WTC11 (cell line): Measurements from ENCODE around the gene KIF21A. TPM values are rescaled to one million over a fixed set of nuclear protein-coding genes. Genes with fewer than 3 reads are reported as not detected.

ENCODE experiments used
- ATAC-seq: fragments of 200-7000 bp; cut with Tn5 transposase; 2 replicates; pipeline ENCODE4 v1.10.0; 2021; ENCODE audit warnings: mild to moderate bottlenecking, moderate library complexity
- CTCF ChIA-PET: fragments of 300-600 bp; sonication (Branson Sonifier 250); formaldehyde crosslinking; loops from one replicate; lab custom pipeline; 2021; ENCODE audit warnings: antibody characterized with exemption; lab: Charles Lee
- POLR2A ChIA-PET: fragments of 350-600 bp; sonication (Branson Sonifier 250); formaldehyde crosslinking; loops from one replicate; lab custom pipeline; 2021; ENCODE audit warnings: antibody characterized with exemption; lab: Charles Lee
- DNase-seq: peaks from one replicate; pipeline ENCODE4 v3.0.0; 2021; ENCODE audit warnings: low spot score
- H3K27ac Mint-ChIP-seq: 2 replicates; pipeline ENCODE4 v1.8.0; 2021; ENCODE audit warnings: mixed read lengths
- H3K27me3 Mint-ChIP-seq: 2 replicates; pipeline ENCODE4 v1.8.0; 2021; ENCODE audit warnings: low read depth, mild to moderate bottlenecking, moderate library complexity, mixed read lengths
- H3K36me3 Mint-ChIP-seq: 2 replicates; pipeline ENCODE4 v1.8.0; 2021; ENCODE audit warnings: mixed read lengths
- H3K4me1 Mint-ChIP-seq: 2 replicates; pipeline ENCODE4 v1.8.0; 2022; ENCODE audit warnings: mixed read lengths
- H3K4me3 Mint-ChIP-seq: 2 replicates; pipeline ENCODE4 v1.8.0; 2021; ENCODE audit warnings: mild to moderate bottlenecking, moderate library complexity, mixed read lengths
- H3K9me3 Mint-ChIP-seq: 2 replicates; pipeline ENCODE4 v1.8.0; 2021; ENCODE audit warnings: mixed read lengths
- ELF4 ChIP-seq: sonication (generic); formaldehyde crosslinking; IDR thresholded peaks from 2 replicates; pipeline ENCODE4 v1.8.1; 2022; ENCODE audit warnings: low read depth, mild to moderate bottlenecking, moderate library complexity, missing genetic modification reagents
- ESRRA ChIP-seq: sonication (generic); formaldehyde crosslinking; IDR thresholded peaks from 2 replicates; pipeline ENCODE4 v1.8.1; 2022; ENCODE audit warnings: mild to moderate bottlenecking, missing genetic modification reagents, borderline replicate concordance
- FOXK1 ChIP-seq: sonication (generic); formaldehyde crosslinking; IDR thresholded peaks from 2 replicates; pipeline ENCODE4 v1.8.0; 2022; ENCODE audit warnings: mild to moderate bottlenecking, moderate library complexity, missing genetic modification reagents
- NR1H2 ChIP-seq: sonication (generic); formaldehyde crosslinking; IDR thresholded peaks from 2 replicates; pipeline ENCODE4 v1.9.0; 2021; ENCODE audit warnings: mild to moderate bottlenecking, moderate library complexity, missing genetic modification reagents
- TEAD4 ChIP-seq: sonication (generic); formaldehyde crosslinking; IDR thresholded peaks from 2 replicates; pipeline ENCODE4 v1.8.0; 2022; ENCODE audit warnings: mild to moderate bottlenecking, missing genetic modification reagents
- TP53 ChIP-seq: sonication (generic); formaldehyde crosslinking; IDR thresholded peaks from 2 replicates; pipeline ENCODE4 v1.8.1; 2023; ENCODE audit warnings: mild to moderate bottlenecking, missing genetic modification reagents
- ZBTB21 ChIP-seq: sonication (generic); formaldehyde crosslinking; IDR thresholded peaks from 2 replicates; pipeline ENCODE4 v1.8.1; 2023; ENCODE audit warnings: mild to moderate bottlenecking, missing genetic modification reagents, borderline replicate concordance
- ZNF317 ChIP-seq: sonication (generic); formaldehyde crosslinking; IDR thresholded peaks from 2 replicates; pipeline ENCODE4 v1.8.1; 2023; ENCODE audit warnings: low read depth, mild to moderate bottlenecking, moderate library complexity, missing genetic modification reagents, borderline replicate concordance
- total RNA-seq: library from RNA; stranded (reverse); gene quantifications from 3 replicates; pipeline ENCODE4 v1.2.3, GENCODE V29; 2021
- TF ChIP-seq, protein P1 (sequence below): sonication (generic); formaldehyde crosslinking; IDR thresholded peaks from 2 replicates; pipeline ENCODE4 v1.8.1; 2023; ENCODE audit warnings: mild to moderate bottlenecking, missing genetic modification reagents
- TF ChIP-seq, protein P2 (sequence below): sonication (generic); formaldehyde crosslinking; IDR thresholded peaks from 2 replicates; pipeline ENCODE4 v1.8.1; 2022; ENCODE audit warnings: missing genetic modification reagents, borderline replicate concordance
- TF ChIP-seq, protein P3 (sequence below): fragments of 200-600 bp; IDR thresholded peaks from 2 replicates; pipeline ENCODE4 v1.8.0; 2022; ENCODE audit warnings: antibody characterized with exemption
- TF ChIP-seq, protein P4 (sequence below): sonication (generic); formaldehyde crosslinking; IDR thresholded peaks from 2 replicates; pipeline ENCODE4 v1.8.1; 2022; ENCODE audit warnings: low read depth, mild to moderate bottlenecking, moderate library complexity, missing genetic modification reagents, borderline replicate concordance

The KIF21A gene
- total RNA-seq, 1 experiment from 2014 or later = 34.7 TPM

DNA sequence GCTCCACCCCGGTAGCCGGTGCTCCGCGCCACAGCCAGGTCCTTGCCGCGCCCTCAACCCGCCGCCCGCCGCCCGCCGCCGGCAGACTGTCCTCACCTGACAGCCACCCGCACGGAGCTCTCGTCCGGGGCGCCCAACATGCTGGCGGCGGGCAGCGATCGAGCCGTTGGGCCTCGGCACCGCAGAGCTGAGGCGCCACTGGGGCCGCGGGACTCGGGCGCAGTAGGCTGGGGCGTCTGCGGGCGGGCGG, 164 bp downstream of the KIF21A start:
- H3K27ac Mint-ChIP-seq = no peak overlapping the region
- CTCF ChIA-PET = interaction anchor here (1.5 to 2.4 kb wide), 2 partner anchors 48 to 67 kb away, joined by 3 to 10 read pairs; no protein-coding TSS in a partner anchor
- H3K4me3 Mint-ChIP-seq = peak overlapping the region; percentile 90
- peaks cover 48% of the 10 kb centered on the region for H3K4me1 Mint-ChIP-seq
- DNase-seq = no peak
- H3K9me3 Mint-ChIP-seq = no peaks in the 10 kb centered on the region
- TF ChIP-seq ELF4 = peak; percentile 83; the same call in 1 of the 2 replicates
- TF ChIP-seq ESRRA (CRISPR knock-in tag) = peak; percentile 15; the same call in 1 of the 2 replicates
- peak; percentile 11; the same call in 1 of the 2 replicates for TF ChIP-seq ZNF317 (CRISPR knock-in tag)
- 0 out of 2 replicates have a peak, but pooled peaks have one; percentile 31 for TF ChIP-seq ZBTB21
- 0 out of 2 replicates have a peak, but pooled peaks have one; percentile 23 for TF ChIP-seq TP53
- no peak for TF ChIP-seq TEAD4 (CRISPR knock-in tag)
- TF ChIP-seq, protein P1, sequence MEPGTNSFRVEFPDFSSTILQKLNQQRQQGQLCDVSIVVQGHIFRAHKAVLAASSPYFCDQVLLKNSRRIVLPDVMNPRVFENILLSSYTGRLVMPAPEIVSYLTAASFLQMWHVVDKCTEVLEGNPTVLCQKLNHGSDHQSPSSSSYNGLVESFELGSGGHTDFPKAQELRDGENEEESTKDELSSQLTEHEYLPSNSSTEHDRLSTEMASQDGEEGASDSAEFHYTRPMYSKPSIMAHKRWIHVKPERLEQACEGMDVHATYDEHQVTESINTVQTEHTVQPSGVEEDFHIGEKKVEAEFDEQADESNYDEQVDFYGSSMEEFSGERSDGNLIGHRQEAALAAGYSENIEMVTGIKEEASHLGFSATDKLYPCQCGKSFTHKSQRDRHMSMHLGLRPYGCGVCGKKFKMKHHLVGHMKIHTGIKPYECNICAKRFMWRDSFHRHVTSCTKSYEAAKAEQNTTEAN (CRISPR knock-in tag) = peak; percentile 44; the same call in 1 of the 2 replicates
- TF ChIP-seq FOXK1 (CRISPR knock-in tag) = 0 out of 2 replicates have a peak, but pooled peaks have one; percentile 36
- TF ChIP-seq, protein P2, sequence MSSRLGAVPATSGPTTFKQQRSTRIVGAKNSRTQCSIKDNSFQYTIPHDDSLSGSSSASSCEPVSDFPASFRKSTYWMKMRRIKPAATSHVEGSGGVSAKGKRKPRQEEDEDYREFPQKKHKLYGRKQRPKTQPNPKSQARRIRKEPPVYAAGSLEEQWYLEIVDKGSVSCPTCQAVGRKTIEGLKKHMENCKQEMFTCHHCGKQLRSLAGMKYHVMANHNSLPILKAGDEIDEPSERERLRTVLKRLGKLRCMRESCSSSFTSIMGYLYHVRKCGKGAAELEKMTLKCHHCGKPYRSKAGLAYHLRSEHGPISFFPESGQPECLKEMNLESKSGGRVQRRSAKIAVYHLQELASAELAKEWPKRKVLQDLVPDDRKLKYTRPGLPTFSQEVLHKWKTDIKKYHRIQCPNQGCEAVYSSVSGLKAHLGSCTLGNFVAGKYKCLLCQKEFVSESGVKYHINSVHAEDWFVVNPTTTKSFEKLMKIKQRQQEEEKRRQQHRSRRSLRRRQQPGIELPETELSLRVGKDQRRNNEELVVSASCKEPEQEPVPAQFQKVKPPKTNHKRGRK (CRISPR knock-in tag) = no peak
- peak; percentile 51; the same call in 1 of the 2 replicates for TF ChIP-seq NR1H2 (CRISPR knock-in tag)
- TF ChIP-seq, protein P3, sequence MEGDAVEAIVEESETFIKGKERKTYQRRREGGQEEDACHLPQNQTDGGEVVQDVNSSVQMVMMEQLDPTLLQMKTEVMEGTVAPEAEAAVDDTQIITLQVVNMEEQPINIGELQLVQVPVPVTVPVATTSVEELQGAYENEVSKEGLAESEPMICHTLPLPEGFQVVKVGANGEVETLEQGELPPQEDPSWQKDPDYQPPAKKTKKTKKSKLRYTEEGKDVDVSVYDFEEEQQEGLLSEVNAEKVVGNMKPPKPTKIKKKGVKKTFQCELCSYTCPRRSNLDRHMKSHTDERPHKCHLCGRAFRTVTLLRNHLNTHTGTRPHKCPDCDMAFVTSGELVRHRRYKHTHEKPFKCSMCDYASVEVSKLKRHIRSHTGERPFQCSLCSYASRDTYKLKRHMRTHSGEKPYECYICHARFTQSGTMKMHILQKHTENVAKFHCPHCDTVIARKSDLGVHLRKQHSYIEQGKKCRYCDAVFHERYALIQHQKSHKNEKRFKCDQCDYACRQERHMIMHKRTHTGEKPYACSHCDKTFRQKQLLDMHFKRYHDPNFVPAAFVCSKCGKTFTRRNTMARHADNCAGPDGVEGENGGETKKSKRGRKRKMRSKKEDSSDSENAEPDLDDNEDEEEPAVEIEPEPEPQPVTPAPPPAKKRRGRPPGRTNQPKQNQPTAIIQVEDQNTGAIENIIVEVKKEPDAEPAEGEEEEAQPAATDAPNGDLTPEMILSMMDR = no peak
- TF ChIP-seq, protein P4, sequence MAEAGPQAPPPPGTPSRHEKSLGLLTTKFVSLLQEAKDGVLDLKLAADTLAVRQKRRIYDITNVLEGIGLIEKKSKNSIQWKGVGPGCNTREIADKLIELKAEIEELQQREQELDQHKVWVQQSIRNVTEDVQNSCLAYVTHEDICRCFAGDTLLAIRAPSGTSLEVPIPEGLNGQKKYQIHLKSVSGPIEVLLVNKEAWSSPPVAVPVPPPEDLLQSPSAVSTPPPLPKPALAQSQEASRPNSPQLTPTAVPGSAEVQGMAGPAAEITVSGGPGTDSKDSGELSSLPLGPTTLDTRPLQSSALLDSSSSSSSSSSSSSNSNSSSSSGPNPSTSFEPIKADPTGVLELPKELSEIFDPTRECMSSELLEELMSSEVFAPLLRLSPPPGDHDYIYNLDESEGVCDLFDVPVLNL (CRISPR knock-in tag) = 0 out of 2 replicates have a peak, but pooled peaks have one; percentile 16
- no peaks in the 10 kb centered on the region for H3K36me3 Mint-ChIP-seq
- peaks cover 10% of the 10 kb centered on the region; the same call in 1 of the 2 replicates for H3K27me3 Mint-ChIP-seq
- no peak for ATAC-seq
- POLR2A ChIA-PET = interaction anchor here (1.1 kb wide), 1 partner anchor 19 kb away, joined by 3 read pairs; no protein-coding TSS in a partner anchor

DNA sequence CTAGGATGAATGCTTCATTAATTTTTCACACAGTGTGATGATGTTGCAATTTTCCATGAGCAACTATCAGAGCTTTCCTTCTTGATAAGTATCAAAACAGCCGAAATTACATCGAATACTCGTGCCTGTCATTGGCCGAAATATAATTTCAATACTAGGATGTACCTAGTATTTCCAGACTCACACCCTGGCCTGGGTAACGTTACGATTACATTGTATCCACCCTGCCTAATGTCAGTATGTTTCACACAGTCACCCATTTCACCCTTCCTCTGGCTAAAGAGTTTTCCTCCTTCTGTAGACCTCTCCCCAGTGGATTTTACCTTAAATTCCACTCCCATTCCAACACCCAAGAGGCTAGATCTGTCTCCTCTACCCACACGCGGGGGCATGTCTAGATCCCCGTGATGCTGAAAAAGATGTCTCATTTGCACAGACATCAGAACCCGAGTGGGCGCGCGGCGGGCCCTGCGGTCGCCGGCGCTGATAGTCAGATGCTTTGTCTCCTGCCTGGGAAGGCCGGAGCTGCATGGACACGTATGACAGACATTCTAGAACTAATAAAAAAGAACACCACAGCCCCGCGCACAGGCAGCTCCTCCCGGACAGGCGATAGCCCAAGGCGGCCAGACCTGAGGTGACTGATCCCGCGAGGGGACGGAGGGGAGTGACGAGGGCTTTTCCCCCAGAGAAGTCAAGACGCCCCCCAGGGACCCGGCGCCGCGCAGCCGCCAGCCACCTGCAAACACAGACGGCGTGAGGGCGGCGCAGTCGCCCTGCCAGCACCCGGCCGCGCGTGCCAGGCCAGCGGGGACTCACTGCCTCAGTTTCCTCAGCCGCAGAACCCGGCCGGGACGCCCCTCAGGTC, 723 bp downstream of the KIF21A start:
- Mint-ChIP-seq H3K4me1 (peaks cover 52% of the 10 kb centered on the region), H3K36me3 (no peaks in the 10 kb centered on the region), H3K9me3 (no peaks in the 10 kb centered on the region), H3K27ac (no peak overlapping the region), H3K4me3 (peak overlapping the region; percentile 90), H3K27me3 (peaks cover 10% of the 10 kb centered on the region; the same call in 1 of the 2 replicates)
- ChIA-PET CTCF (interaction anchor here (1.5 to 2.4 kb wide), 2 partner anchors 47 to 66 kb away, joined by 3 to 10 read pairs; no protein-coding TSS in a partner anchor), POLR2A (interaction anchor here (1.1 kb wide), 1 partner anchor 18 kb away, joined by 3 read pairs; no protein-coding TSS in a partner anchor)
- DNase-seq (peak; percentile 38), ATAC-seq (peak; percentile 1; the same call in 1 of the 2 replicates)
- TF ChIP-seq FOXK1 (CRISPR knock-in tag) (no peak), TP53 (peak; percentile 52; the same call in 1 of the 2 replicates)
